ENCODE measurements around the gene MDH2. TPM values are rescaled to one million over a fixed set of nuclear protein-coding genes. Genes with fewer than 3 reads are reported as not detected.
A peak's percentile ranks its signal among the peaks of the same experiment; 100 is the strongest.

The MDH2 gene
- total and polyA plus RNA-seq, 2 donors (not counting 1 experiment from before 2014, with no cell fraction given) = 49.4 to 90.7 TPM

GRCh38 chr7:76074972-76075370 is 27.1 kb downstream of the MDH2 start:
- Histone ChIP-seq H3K27me3 (ENCODE audit: control insufficient read depth, insufficient read depth, low read length) (no peaks in the 10 kb centered on the region), H3K79me2 (ENCODE audit: control insufficient read depth, insufficient read depth, low read length) (no peaks in the 10 kb centered on the region), H4K20me1 (ENCODE audit: control insufficient read depth, extremely low read depth, insufficient read depth, low read length) (no peaks in the 10 kb centered on the region), H3K4me3 (replicated peaks in 1 of 4; ENCODE audit: control extremely low read depth in 1 of 4, insufficient read depth in 1 of 4, low read depth in 3 of 4, low read length in 4 of 4) (no peak overlapping the region), H2AFZ (ENCODE audit: low read length) (no peak overlapping the region), H3K9me3 (ENCODE audit: control insufficient read depth, insufficient read depth, low read depth, low read length) (no peaks in the 10 kb centered on the region), H3K4me1 (ENCODE audit: control insufficient read depth, extremely low read depth, insufficient read depth, low read length) (no peaks in the 10 kb centered on the region), H3K4me2 (ENCODE audit: extremely low read depth, insufficient read depth, low read length) (no peak overlapping the region), H3K27ac (ENCODE audit: insufficient read depth, low read length) (peak overlapping the region; percentile 31), H3K36me3 (ENCODE audit: control insufficient read depth, insufficient read depth, low read length) (no peaks in the 10 kb centered on the region), H3K9ac (ENCODE audit: insufficient read depth, low read length) (no peak overlapping the region)
- TF ChIP-seq EZH2 (IDR thresholded peaks at IDR 0.05; ENCODE audit: low read length, missing control alignments) (no peak), CTCF (conservative IDR thresholded peaks at IDR 0.05 in 1 of 2, IDR thresholded peaks at IDR 0.05 in 1 of 2; ENCODE audit: low read depth in 1 of 2, low read length in 2 of 2) (no peak)
- DNase-seq (ENCODE audit: low read depth in 2 of 2) = peak in 1 of 2 donors; percentile 26

GRCh38 chr7:76076995-76077394 is 29.1 kb downstream of the MDH2 start:
- no peak overlapping the region for H3K4me2 ChIP-seq (ENCODE audit: extremely low read depth, insufficient read depth, low read length)
- TF ChIP-seq CTCF (conservative IDR thresholded peaks at IDR 0.05 in 1 of 2, IDR thresholded peaks at IDR 0.05 in 1 of 2; ENCODE audit: low read depth in 1 of 2, low read length in 2 of 2) = no peak
- no peak for TF ChIP-seq EZH2 (IDR thresholded peaks at IDR 0.05; ENCODE audit: low read length, missing control alignments)
- DNase-seq (ENCODE audit: low read depth in 2 of 2) = no peak
- no peak overlapping the region for H3K27ac ChIP-seq (ENCODE audit: insufficient read depth, low read length)
- H3K9ac ChIP-seq (ENCODE audit: insufficient read depth, low read length) = no peak overlapping the region
- H3K9me3 ChIP-seq (ENCODE audit: control insufficient read depth, insufficient read depth, low read depth, low read length) = no peaks in the 10 kb centered on the region
- H3K36me3 ChIP-seq (ENCODE audit: control insufficient read depth, insufficient read depth, low read length) = no peaks in the 10 kb centered on the region
- H4K20me1 ChIP-seq (ENCODE audit: control insufficient read depth, extremely low read depth, insufficient read depth, low read length) = no peaks in the 10 kb centered on the region
- H3K4me3 ChIP-seq (replicated peaks in 1 of 4; ENCODE audit: control extremely low read depth in 1 of 4, insufficient read depth in 1 of 4, low read depth in 3 of 4, low read length in 4 of 4) = no peak overlapping the region
- H3K4me1 ChIP-seq (ENCODE audit: control insufficient read depth, extremely low read depth, insufficient read depth, low read length) = no peaks in the 10 kb centered on the region
- no peaks in the 10 kb centered on the region for H3K27me3 ChIP-seq (ENCODE audit: control insufficient read depth, insufficient read depth, low read length)
- H3K79me2 ChIP-seq (ENCODE audit: control insufficient read depth, insufficient read depth, low read length) = no peaks in the 10 kb centered on the region
- H2AFZ ChIP-seq (ENCODE audit: low read length) = no peak overlapping the region

GRCh38 chr7:76077435-76077834 is 29.5 kb downstream of the MDH2 start:
- H2AFZ ChIP-seq (ENCODE audit: low read length) = no peak overlapping the region
- no peaks in the 10 kb centered on the region for H3K9me3 ChIP-seq (ENCODE audit: control insufficient read depth, insufficient read depth, low read depth, low read length)
- H3K27ac ChIP-seq (ENCODE audit: insufficient read depth, low read length) = no peak overlapping the region
- no peaks in the 10 kb centered on the region for H3K4me1 ChIP-seq (ENCODE audit: control insufficient read depth, extremely low read depth, insufficient read depth, low read length)
- no peaks in the 10 kb centered on the region for H3K27me3 ChIP-seq (ENCODE audit: control insufficient read depth, insufficient read depth, low read length)
- H4K20me1 ChIP-seq (ENCODE audit: control insufficient read depth, extremely low read depth, insufficient read depth, low read length) = no peaks in the 10 kb centered on the region
- no peaks in the 10 kb centered on the region for H3K79me2 ChIP-seq (ENCODE audit: control insufficient read depth, insufficient read depth, low read length)
- no peaks in the 10 kb centered on the region for H3K36me3 ChIP-seq (ENCODE audit: control insufficient read depth, insufficient read depth, low read length)
- no peak overlapping the region for H3K9ac ChIP-seq (ENCODE audit: insufficient read depth, low read length)
- no peak for TF ChIP-seq CTCF (conservative IDR thresholded peaks at IDR 0.05 in 1 of 2, IDR thresholded peaks at IDR 0.05 in 1 of 2; ENCODE audit: low read depth in 1 of 2, low read length in 2 of 2)
- TF ChIP-seq EZH2 (IDR thresholded peaks at IDR 0.05; ENCODE audit: low read length, missing control alignments) = no peak
- no peak overlapping the region for H3K4me2 ChIP-seq (ENCODE audit: extremely low read depth, insufficient read depth, low read length)
- no peak overlapping the region for H3K4me3 ChIP-seq (replicated peaks in 1 of 4; ENCODE audit: control extremely low read depth in 1 of 4, insufficient read depth in 1 of 4, low read depth in 3 of 4, low read length in 4 of 4)
- DNase-seq (ENCODE audit: low read depth in 2 of 2) = peak in 1 of 2 donors; percentile 42

All from fibroblast of lung (primary cell).